IPS DF 6.9 (cell line): ENCODE measurements around the gene WIZ.
"Not testable (repeated sequence)": the region's sequence is repeated elsewhere in the genome, so short reads cannot be mapped to it uniquely, and the experiment has no call there.

Experiments
- DNase-seq: peaks from one replicate; pipeline ENCODE4 v3.0.0-alpha.2; 2013; ENCODE audit warnings: low read depth, low spot score
- H3K27ac ChIP-seq: one replicate; pipeline ENCODE4 v1.5.1; 2013; ENCODE audit warnings: low read length, control low read depth
- H3K27me3 ChIP-seq: 2 replicates; pipeline ENCODE4 v1.6.1; 2013; ENCODE audit warnings: mild to moderate bottlenecking, low read length; ENCODE audit not compliant: control insufficient read depth, insufficient read depth
- H3K36me3 ChIP-seq: 2 replicates; pipeline ENCODE4 v1.6.1; 2013; ENCODE audit warnings: low read length; ENCODE audit not compliant: control insufficient read depth, insufficient read depth
- H3K4me1 ChIP-seq: 2 replicates; pipeline ENCODE4 v1.6.1; 2013; ENCODE audit warnings: low read length; ENCODE audit not compliant: control insufficient read depth, insufficient read depth
- H3K4me3 ChIP-seq: 2 replicates; pipeline ENCODE4 v1.5.1; 2013; ENCODE audit warnings: mild to moderate bottlenecking, low read length
- H3K9me3 ChIP-seq: 2 replicates; pipeline ENCODE4 v1.6.1; 2013; ENCODE audit warnings: low read length, inconsistent platforms; ENCODE audit not compliant: control insufficient read depth, insufficient read depth
- WGBS: extraction: QIAGEN DNeasy Blood & Tissue Kit; methylation state at CpG from one replicate; pipeline ENCODE4 v1.1.7; 2013; ENCODE audit warnings: mixed read lengths, missing lambda C conversion rate; ENCODE audit not compliant: insufficient read length, insufficient coverage; 5-methylcytosine and 5-hydroxymethylcytosine counted together

Gene WIZ

GRCh38 chr19:15421721-15422260 lies 28.0 kb downstream of the WIZ start:
- WGBS = no CpG with 5 or more reads among the region's 15 CpGs
- H3K27me3 ChIP-seq = no peaks in the 10 kb centered on the region
- no peak overlapping the region for H3K27ac ChIP-seq
- no peak overlapping the region for H3K4me3 ChIP-seq
- H3K4me1 ChIP-seq = 0 out of 2 replicates have a peak, but pooled peaks cover 1% of the 10 kb centered on the region
- no peak for DNase-seq
- H3K36me3 ChIP-seq = peaks cover 23% of the 10 kb centered on the region
- no peaks in the 10 kb centered on the region for H3K9me3 ChIP-seq

GRCh38 chr19:15421136-15421695 lies 28.5 kb downstream of the WIZ start:
- H3K27me3 ChIP-seq = no peaks in the 10 kb centered on the region
- H3K27ac ChIP-seq = no peak overlapping the region
- no CpG with 5 or more reads among the region's 12 CpGs for WGBS
- H3K36me3 ChIP-seq = peaks cover 22% of the 10 kb centered on the region
- no peaks in the 10 kb centered on the region for H3K9me3 ChIP-seq
- 0 out of 2 replicates have a peak, but pooled peaks cover 1% of the 10 kb centered on the region for H3K4me1 ChIP-seq
- DNase-seq = no peak
- H3K4me3 ChIP-seq = no peak overlapping the region

GRCh38 chr19:15419413-15420025 lies 30.2 kb downstream of the WIZ start:
- no CpG with 5 or more reads among the region's 16 CpGs for WGBS

GRCh38 chr19:15418579-15419412 lies 31.0 kb downstream of the WIZ start, which contains the start of gene AKAP8L:
TSS of gene AKAP8L (minus strand) at chr19:15418988. CDS start at chr19:15418923, 65 bp downstream.
- DNase-seq = peak; percentile 99
- no peaks in the 10 kb centered on the region for H3K27me3 ChIP-seq
- WGBS = no CpG with 5 or more reads among the region's 61 CpGs
- H3K4me1 ChIP-seq = 0 out of 2 replicates have a peak, but pooled peaks cover 1% of the 10 kb centered on the region
- H3K36me3 ChIP-seq = peaks cover 9% of the 10 kb centered on the region
- no peaks in the 10 kb centered on the region for H3K9me3 ChIP-seq
- H3K4me3 ChIP-seq = peak within 1 kb of the TSS; percentile 99
- H3K27ac ChIP-seq = no peak within 1 kb of the TSS

More at GRCh38 chr19:15419413-15420025, 30.2 kb downstream of the WIZ start:
- no peaks in the 10 kb centered on the region for H3K27me3 ChIP-seq
- DNase-seq = no peak
- 0 out of 2 replicates have a peak, but pooled peaks cover 1% of the 10 kb centered on the region for H3K4me1 ChIP-seq
- peaks cover 11% of the 10 kb centered on the region for H3K36me3 ChIP-seq
- no peak overlapping the region for H3K27ac ChIP-seq
- H3K9me3 ChIP-seq = no peaks in the 10 kb centered on the region
- H3K4me3 ChIP-seq = 0 out of 2 replicates have a peak overlapping the region, but pooled peaks have one; percentile 5

- Histone ChIP-seq H3K4me3 (peak overlapping the region; percentile 99), H3K4me1 (0 out of 2 replicates have a peak, but pooled peaks cover 1% of the 10 kb centered on the region), H3K36me3 (peaks cover 6% of the 10 kb centered on the region), H3K27me3 (no peaks in the 10 kb centered on the region), H3K27ac (no peak overlapping the region), H3K9me3 (no peaks in the 10 kb centered on the region)
- no peak for DNase-seq
- no CpG with 5 or more reads among the region's 16 CpGs for WGBS
Measured at GRCh38 chr19:15418231-15418578, 31.6 kb downstream of the WIZ start.

- Histone ChIP-seq H3K9me3 (no peaks in the 10 kb centered on the region), H3K27ac (no peak overlapping the region), H3K36me3 (peaks cover 3% of the 10 kb centered on the region), H3K27me3 (no peaks in the 10 kb centered on the region), H3K4me3 (peak overlapping the region; percentile 99; the same call in 1 of the 2 replicates), H3K4me1 (0 out of 2 replicates have a peak, but pooled peaks cover 1% of the 10 kb centered on the region)
- no peak for DNase-seq
- WGBS = no CpG with 5 or more reads among the region's 9 CpGs
Measured at GRCh38 chr19:15417699-15418098, 32.1 kb downstream of the WIZ start.

GRCh38 chr19:15412832-15413231 lies 36.9 kb downstream of the WIZ start:
- no peak for DNase-seq
- Histone ChIP-seq H3K9me3 (no peaks in the 10 kb centered on the region), H3K4me3 (no peak overlapping the region), H3K36me3 (peaks cover 9% of the 10 kb centered on the region; the same call in 1 of the 2 replicates), H3K27ac (no peak overlapping the region), H3K4me1 (0 out of 2 replicates have a peak, but pooled peaks cover 1% of the 10 kb centered on the region), H3K27me3 (no peaks in the 10 kb centered on the region; the same call in 1 of the 2 replicates)
- no CpG with 5 or more reads among the region's 4 CpGs for WGBS

GRCh38 chr19:15411351-15411750 lies 38.4 kb downstream of the WIZ start:
- H3K4me1 ChIP-seq, H3K36me3 ChIP-seq, H3K27ac ChIP-seq, H3K9me3 ChIP-seq, H3K4me3 ChIP-seq, DNase-seq, H3K27me3 ChIP-seq: not testable (repeated sequence)
- no CpG with 5 or more reads among the region's 2 CpGs for WGBS

GRCh38 chr19:15404780-15405211 lies 45.0 kb downstream of the WIZ start:
- Histone ChIP-seq H3K4me1 (no peaks in the 10 kb centered on the region), H3K27me3 (no peaks in the 10 kb centered on the region), H3K4me3 (no peak overlapping the region), H3K9me3 (no peaks in the 10 kb centered on the region), H3K27ac (no peak overlapping the region), H3K36me3 (peaks cover 19% of the 10 kb centered on the region)
- no CpG with 5 or more reads among the region's 3 CpGs for WGBS
- DNase-seq = no peak
